ENCODE measurements around the gene RTEL1. TPM values are rescaled to one million over a fixed set of nuclear protein-coding genes. Genes with fewer than 3 reads are reported as not detected.
A peak's percentile ranks its signal among the peaks of the same experiment; 100 is the strongest.

Gene RTEL1
- total RNA-seq, 1 experiment from 2014 or later, result 26.1 TPM

GRCh38 chr20:63620991-63621390 lies 37.1 kb upstream of the RTEL1 start:
- H3K27ac ChIP-seq (ENCODE audit: low read length), result peak overlapping the region; percentile 31; the same call in 1 of the 2 replicates
- H3K4me3 ChIP-seq (ENCODE audit: low read depth in 2 of 2, low read length in 2 of 2), result no peak overlapping the region
- CTCF ChIA-PET, result interaction anchor here (0.6 kb wide), 1 partner anchor 275 kb away, joined by 3 read pairs; no protein-coding TSS in a partner anchor
- intact Hi-C loops (cut with micrococcal nuclease; ENCODE audit: unreplicated experiment) (no loop called here), in situ Hi-C loops (cut with HindIII; ENCODE audit: low pct_unique_long_range_greater_than_20kb, low sequenced_read_pairs) (no loop called here)
- peaks cover 3% of the 10 kb centered on the region; the same call in 1 of the 2 replicates for H3K4me1 ChIP-seq (ENCODE audit: control insufficient read depth, insufficient read depth, low read length)
- DNase-seq (ENCODE audit: low read depth, low spot score) (no peak), ATAC-seq (no peak)
- H3K9me3 ChIP-seq (ENCODE audit: control insufficient read depth, insufficient read depth, low read depth, low read length), result no peaks in the 10 kb centered on the region
- no TSS peak for BruUV-seq (replicated peaks)
- TF ChIP-seq, protein P1, sequence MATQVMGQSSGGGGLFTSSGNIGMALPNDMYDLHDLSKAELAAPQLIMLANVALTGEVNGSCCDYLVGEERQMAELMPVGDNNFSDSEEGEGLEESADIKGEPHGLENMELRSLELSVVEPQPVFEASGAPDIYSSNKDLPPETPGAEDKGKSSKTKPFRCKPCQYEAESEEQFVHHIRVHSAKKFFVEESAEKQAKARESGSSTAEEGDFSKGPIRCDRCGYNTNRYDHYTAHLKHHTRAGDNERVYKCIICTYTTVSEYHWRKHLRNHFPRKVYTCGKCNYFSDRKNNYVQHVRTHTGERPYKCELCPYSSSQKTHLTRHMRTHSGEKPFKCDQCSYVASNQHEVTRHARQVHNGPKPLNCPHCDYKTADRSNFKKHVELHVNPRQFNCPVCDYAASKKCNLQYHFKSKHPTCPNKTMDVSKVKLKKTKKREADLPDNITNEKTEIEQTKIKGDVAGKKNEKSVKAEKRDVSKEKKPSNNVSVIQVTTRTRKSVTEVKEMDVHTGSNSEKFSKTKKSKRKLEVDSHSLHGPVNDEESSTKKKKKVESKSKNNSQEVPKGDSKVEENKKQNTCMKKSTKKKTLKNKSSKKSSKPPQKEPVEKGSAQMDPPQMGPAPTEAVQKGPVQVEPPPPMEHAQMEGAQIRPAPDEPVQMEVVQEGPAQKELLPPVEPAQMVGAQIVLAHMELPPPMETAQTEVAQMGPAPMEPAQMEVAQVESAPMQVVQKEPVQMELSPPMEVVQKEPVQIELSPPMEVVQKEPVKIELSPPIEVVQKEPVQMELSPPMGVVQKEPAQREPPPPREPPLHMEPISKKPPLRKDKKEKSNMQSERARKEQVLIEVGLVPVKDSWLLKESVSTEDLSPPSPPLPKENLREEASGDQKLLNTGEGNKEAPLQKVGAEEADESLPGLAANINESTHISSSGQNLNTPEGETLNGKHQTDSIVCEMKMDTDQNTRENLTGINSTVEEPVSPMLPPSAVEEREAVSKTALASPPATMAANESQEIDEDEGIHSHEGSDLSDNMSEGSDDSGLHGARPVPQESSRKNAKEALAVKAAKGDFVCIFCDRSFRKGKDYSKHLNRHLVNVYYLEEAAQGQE (IDR thresholded peaks at IDR 0.05; ENCODE audit: insufficient read depth in 1 of 2, low read depth in 2 of 2, low read length in 1 of 2), result no peak
- TF ChIP-seq TCF7L2 (IDR thresholded peaks at IDR 0.05; ENCODE audit: low read depth, low read length) (no peak), CTCF (IDR thresholded peaks at IDR 0.05) (no peak), POLR2AphosphoS5 (IDR thresholded peaks at IDR 0.05; ENCODE audit: low read depth, low read length) (no peak), SIN3A (IDR thresholded peaks at IDR 0.05; ENCODE audit: borderline replicate concordance, insufficient read depth, low read depth, low read length) (no peak)
- no peaks in the 10 kb centered on the region for H3K36me3 ChIP-seq (ENCODE audit: control insufficient read depth, insufficient read depth, low read length)
- H3K27me3 ChIP-seq (ENCODE audit: control insufficient read depth, insufficient read depth, low read length), result no peaks in the 10 kb centered on the region
- POLR2A ChIA-PET, result interaction anchor here (0.6 kb wide), 1 partner anchor 16 kb away, joined by 5 read pairs; no protein-coding TSS in a partner anchor

- no TSS peak for BruUV-seq (replicated peaks)
- POLR2A ChIA-PET, result interaction anchor here (0.7 to 0.9 kb wide), 2 partner anchors 22 to 123 kb away, joined by 5 to 7 read pairs; no protein-coding TSS in a partner anchor
- intact Hi-C loops (cut with micrococcal nuclease; ENCODE audit: unreplicated experiment) (no loop called here), in situ Hi-C loops (cut with HindIII; ENCODE audit: low pct_unique_long_range_greater_than_20kb, low sequenced_read_pairs) (no loop called here)
- no peak overlapping the region for H3K4me3 ChIP-seq (ENCODE audit: low read depth in 2 of 2, low read length in 2 of 2)
- H3K9me3 ChIP-seq (ENCODE audit: control insufficient read depth, insufficient read depth, low read depth, low read length), result no peaks in the 10 kb centered on the region
- no peaks in the 10 kb centered on the region for H3K27me3 ChIP-seq (ENCODE audit: control insufficient read depth, insufficient read depth, low read length)
- CTCF ChIA-PET, result no interaction called here
- no peak overlapping the region for H3K27ac ChIP-seq (ENCODE audit: low read length)
- DNase-seq (ENCODE audit: low read depth, low spot score) (no peak), ATAC-seq (no peak)
- TF ChIP-seq CTCF (IDR thresholded peaks at IDR 0.05), result no peak
- TF ChIP-seq POLR2AphosphoS5 (IDR thresholded peaks at IDR 0.05; ENCODE audit: low read depth, low read length), result no peak
- TF ChIP-seq TCF7L2 (IDR thresholded peaks at IDR 0.05; ENCODE audit: low read depth, low read length), result no peak
- TF ChIP-seq SIN3A (IDR thresholded peaks at IDR 0.05; ENCODE audit: borderline replicate concordance, insufficient read depth, low read depth, low read length), result no peak
- TF ChIP-seq, protein P1 (IDR thresholded peaks at IDR 0.05; ENCODE audit: insufficient read depth in 1 of 2, low read depth in 2 of 2, low read length in 1 of 2), result no peak
- peaks cover 3% of the 10 kb centered on the region; the same call in 1 of the 2 replicates for H3K4me1 ChIP-seq (ENCODE audit: control insufficient read depth, insufficient read depth, low read length)
- no peaks in the 10 kb centered on the region for H3K36me3 ChIP-seq (ENCODE audit: control insufficient read depth, insufficient read depth, low read length)
Measured at GRCh38 chr20:63622096-63622495, 36.0 kb upstream of the RTEL1 start.

Data from Panc1 (cell line).